ENCODE data around the gene SLC6A9.

SLC6A9 gene

GRCh38 chr1:44062656-44063179 is 31.5 kb upstream of the SLC6A9 start:
- no peak for TF ChIP-seq FOXM1 (IDR thresholded peaks at IDR 0.05; ENCODE audit: borderline replicate concordance, low read depth)
- no peak for TF ChIP-seq ZBTB7A (IDR thresholded peaks at IDR 0.05; ENCODE audit: low read depth)
- TF ChIP-seq EGR1 (IDR thresholded peaks at IDR 0.05), result no peak
- TF ChIP-seq MAX (IDR thresholded peaks at IDR 0.05), result no peak
- no peak for TF ChIP-seq TAF1 (IDR thresholded peaks at IDR 0.05; ENCODE audit: low read depth)
- no peak for TF ChIP-seq YY1 (IDR thresholded peaks at IDR 0.05; ENCODE audit: low read depth)
- TF ChIP-seq NFIC (IDR thresholded peaks at IDR 0.05), result no peak
- no peak for TF ChIP-seq TCF12 (IDR thresholded peaks at IDR 0.05; ENCODE audit: low read depth)
- TF ChIP-seq EP300 (IDR thresholded peaks at IDR 0.05; ENCODE audit: borderline replicate concordance), result no peak
- no peak for TF ChIP-seq CREB1 (IDR thresholded peaks at IDR 0.05; ENCODE audit: low read depth)
- TF ChIP-seq CEBPB (IDR thresholded peaks at IDR 0.05), result no peak
- TF ChIP-seq REST (IDR thresholded peaks at IDR 0.05; ENCODE audit: low read depth), result no peak
- no peak for TF ChIP-seq TEAD4 (IDR thresholded peaks at IDR 0.05)
- TF ChIP-seq, protein P1, sequence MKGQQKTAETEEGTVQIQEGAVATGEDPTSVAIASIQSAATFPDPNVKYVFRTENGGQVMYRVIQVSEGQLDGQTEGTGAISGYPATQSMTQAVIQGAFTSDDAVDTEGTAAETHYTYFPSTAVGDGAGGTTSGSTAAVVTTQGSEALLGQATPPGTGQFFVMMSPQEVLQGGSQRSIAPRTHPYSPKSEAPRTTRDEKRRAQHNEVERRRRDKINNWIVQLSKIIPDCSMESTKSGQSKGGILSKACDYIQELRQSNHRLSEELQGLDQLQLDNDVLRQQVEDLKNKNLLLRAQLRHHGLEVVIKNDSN (IDR thresholded peaks at IDR 0.05), result no peak
- TF ChIP-seq RAD21 (IDR thresholded peaks at IDR 0.05; ENCODE audit: low read depth), result no peak

GRCh38 chr1:44061857-44062256 is 30.6 kb upstream of the SLC6A9 start:
- TF ChIP-seq, protein P1 (IDR thresholded peaks at IDR 0.05), result no peak
- no peak for TF ChIP-seq TEAD4 (IDR thresholded peaks at IDR 0.05)
- TF ChIP-seq EGR1 (IDR thresholded peaks at IDR 0.05), result no peak
- no peak for TF ChIP-seq YY1 (IDR thresholded peaks at IDR 0.05; ENCODE audit: low read depth)
- no peak for TF ChIP-seq NFIC (IDR thresholded peaks at IDR 0.05)
- no peak for TF ChIP-seq REST (IDR thresholded peaks at IDR 0.05; ENCODE audit: low read depth)
- no peak for TF ChIP-seq MAX (IDR thresholded peaks at IDR 0.05)
- no peak for TF ChIP-seq CEBPB (IDR thresholded peaks at IDR 0.05)
- TF ChIP-seq CREB1 (IDR thresholded peaks at IDR 0.05; ENCODE audit: low read depth), result no peak
- TF ChIP-seq RAD21 (IDR thresholded peaks at IDR 0.05; ENCODE audit: low read depth), result no peak
- TF ChIP-seq FOXM1 (IDR thresholded peaks at IDR 0.05; ENCODE audit: borderline replicate concordance, low read depth), result no peak
- TF ChIP-seq EP300 (IDR thresholded peaks at IDR 0.05; ENCODE audit: borderline replicate concordance), result no peak
- TF ChIP-seq ZBTB7A (IDR thresholded peaks at IDR 0.05; ENCODE audit: low read depth), result no peak
- TF ChIP-seq TAF1 (IDR thresholded peaks at IDR 0.05; ENCODE audit: low read depth), result no peak
- no peak for TF ChIP-seq TCF12 (IDR thresholded peaks at IDR 0.05; ENCODE audit: low read depth)

GRCh38 chr1:44060830-44061267 is 29.6 kb upstream of the SLC6A9 start:
- TF ChIP-seq CEBPB (IDR thresholded peaks at IDR 0.05), result no peak
- TF ChIP-seq, protein P1 (IDR thresholded peaks at IDR 0.05), result no peak
- TF ChIP-seq TAF1 (IDR thresholded peaks at IDR 0.05; ENCODE audit: low read depth), result no peak
- TF ChIP-seq EGR1 (IDR thresholded peaks at IDR 0.05), result no peak
- no peak for TF ChIP-seq NFIC (IDR thresholded peaks at IDR 0.05)
- TF ChIP-seq YY1 (IDR thresholded peaks at IDR 0.05; ENCODE audit: low read depth), result no peak
- no peak for TF ChIP-seq EP300 (IDR thresholded peaks at IDR 0.05; ENCODE audit: borderline replicate concordance)
- no peak for TF ChIP-seq FOXM1 (IDR thresholded peaks at IDR 0.05; ENCODE audit: borderline replicate concordance, low read depth)
- TF ChIP-seq MAX (IDR thresholded peaks at IDR 0.05), result no peak
- TF ChIP-seq ZBTB7A (IDR thresholded peaks at IDR 0.05; ENCODE audit: low read depth), result no peak
- no peak for TF ChIP-seq RAD21 (IDR thresholded peaks at IDR 0.05; ENCODE audit: low read depth)
- TF ChIP-seq REST (IDR thresholded peaks at IDR 0.05; ENCODE audit: low read depth), result no peak
